SK-MEL-5 (cell line): ENCODE data around the gene TPX2. TPM values are rescaled to one million over a fixed set of nuclear protein-coding genes. Genes with fewer than 3 reads are reported as not detected.

ENCODE experiments used
- DNase-seq: peaks from one replicate; pipeline ENCODE4 v3.0.0-alpha.2; 2016; ENCODE audit warnings: low read depth, low spot score
- in situ Hi-C: cut with HindIII; loops from 2 replicates; pipeline ENCODE4 v1.10.0; 2016; ENCODE audit warnings: low sequenced_read_pairs, high pct_unique_total_duplicates, low pct_unique_long_range_greater_than_20kb
- total RNA-seq: library from RNA; depleted of rRNA; stranded (reverse); fragments of >200 nt; shearing (Covaris generic); gene quantifications from 2 replicates; pipeline ENCODE4 v1.2.3, GENCODE V29; 2014

TPX2 gene
- total RNA-seq, 1 experiment from 2014 or later, result 74.2 TPM

DNA sequence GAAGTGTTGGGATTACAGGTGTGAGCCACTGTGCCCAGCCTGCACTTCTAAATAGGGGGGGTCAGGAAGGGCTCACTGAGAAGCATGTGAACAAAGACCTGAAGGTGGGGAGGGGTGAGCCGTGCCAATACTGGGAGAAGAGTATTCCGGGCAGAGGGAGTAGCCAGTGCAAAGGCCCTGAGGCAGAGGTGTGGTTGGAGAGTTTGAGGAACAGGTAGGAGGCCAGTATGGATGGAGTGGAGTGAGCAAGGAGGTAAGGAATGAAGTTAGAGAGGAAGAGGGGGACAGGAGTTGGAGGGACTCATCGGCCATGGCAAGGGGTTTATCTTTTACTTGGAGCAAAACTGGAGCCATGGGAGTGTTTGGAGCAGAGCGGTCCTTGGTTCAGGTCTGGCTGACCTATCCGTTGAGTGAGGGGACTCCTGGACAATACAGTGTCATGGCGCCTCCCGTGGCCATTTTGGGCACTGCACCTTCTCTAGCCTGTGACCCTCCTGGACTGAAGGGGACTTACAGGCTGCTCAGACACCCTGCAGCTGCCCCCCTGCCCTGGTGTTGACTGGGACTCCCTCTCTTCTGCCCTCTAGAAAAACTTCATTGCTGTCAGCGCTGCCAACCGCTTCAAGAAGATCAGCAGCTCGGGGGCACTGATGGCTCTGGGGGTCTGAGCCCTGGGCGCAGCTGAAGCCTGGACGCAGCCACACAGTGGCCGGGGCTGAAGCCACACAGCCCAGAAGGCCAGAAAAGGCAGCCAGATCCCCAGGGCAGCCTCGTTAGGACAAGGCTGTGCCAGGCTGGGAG is 94.2 kb downstream of the TPX2 start:
- DNase-seq, result peak; percentile 78
- in situ Hi-C loops, result no loop called here

DNA sequence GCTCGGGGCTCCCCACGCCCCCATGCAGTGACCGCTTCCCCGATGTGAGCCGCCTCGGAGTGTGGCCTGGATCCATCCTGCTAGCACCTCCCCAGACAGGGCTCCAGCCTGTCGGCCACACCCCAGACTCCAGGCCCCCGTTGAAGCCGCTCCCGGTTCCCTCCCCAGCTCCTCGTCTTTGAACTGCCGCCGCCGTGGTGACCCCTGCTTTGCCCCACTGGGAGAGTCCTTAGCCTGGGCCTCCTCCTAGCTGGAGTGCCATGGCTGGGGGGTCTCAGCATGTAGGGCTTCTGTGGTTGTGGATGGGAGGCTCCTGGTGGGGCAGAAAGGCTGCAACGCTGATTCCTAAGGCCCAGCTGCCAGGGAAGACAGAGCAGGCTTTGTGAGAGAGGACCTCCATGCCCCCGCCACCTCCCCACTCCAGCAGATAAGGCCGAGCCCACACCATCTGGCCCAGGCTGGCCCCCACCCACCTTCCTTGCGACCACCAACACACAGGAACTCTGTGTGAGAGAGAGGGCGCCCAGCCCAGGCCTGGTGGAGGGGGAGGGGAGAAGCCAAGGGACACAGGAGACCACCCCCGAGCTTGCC is 94.9 kb downstream of the TPX2 start:
- in situ Hi-C loops, result no loop called here
- DNase-seq, result no peak

DNA sequence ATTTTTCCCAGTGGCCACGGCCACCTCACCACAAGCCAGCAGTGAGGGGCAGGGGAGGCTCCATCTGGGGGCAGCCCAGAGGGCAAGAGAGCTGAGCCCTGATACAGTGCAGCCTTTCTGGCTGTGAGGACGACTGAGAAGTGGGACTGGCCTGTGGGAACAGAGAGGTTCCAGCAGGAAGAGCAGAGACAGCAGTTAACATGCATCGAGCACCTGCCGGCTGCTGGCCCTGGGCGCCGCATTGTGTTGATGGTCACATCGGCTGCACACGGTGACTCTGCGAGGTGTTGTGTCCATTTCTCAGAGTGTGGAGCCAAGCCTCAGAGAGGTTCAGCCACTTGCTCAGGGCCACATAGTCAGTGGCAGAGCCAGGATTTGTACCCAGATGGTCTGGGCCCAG is 96.5 kb downstream of the TPX2 start:
- in situ Hi-C loops, result no loop called here
- DNase-seq, result no peak

DNA sequence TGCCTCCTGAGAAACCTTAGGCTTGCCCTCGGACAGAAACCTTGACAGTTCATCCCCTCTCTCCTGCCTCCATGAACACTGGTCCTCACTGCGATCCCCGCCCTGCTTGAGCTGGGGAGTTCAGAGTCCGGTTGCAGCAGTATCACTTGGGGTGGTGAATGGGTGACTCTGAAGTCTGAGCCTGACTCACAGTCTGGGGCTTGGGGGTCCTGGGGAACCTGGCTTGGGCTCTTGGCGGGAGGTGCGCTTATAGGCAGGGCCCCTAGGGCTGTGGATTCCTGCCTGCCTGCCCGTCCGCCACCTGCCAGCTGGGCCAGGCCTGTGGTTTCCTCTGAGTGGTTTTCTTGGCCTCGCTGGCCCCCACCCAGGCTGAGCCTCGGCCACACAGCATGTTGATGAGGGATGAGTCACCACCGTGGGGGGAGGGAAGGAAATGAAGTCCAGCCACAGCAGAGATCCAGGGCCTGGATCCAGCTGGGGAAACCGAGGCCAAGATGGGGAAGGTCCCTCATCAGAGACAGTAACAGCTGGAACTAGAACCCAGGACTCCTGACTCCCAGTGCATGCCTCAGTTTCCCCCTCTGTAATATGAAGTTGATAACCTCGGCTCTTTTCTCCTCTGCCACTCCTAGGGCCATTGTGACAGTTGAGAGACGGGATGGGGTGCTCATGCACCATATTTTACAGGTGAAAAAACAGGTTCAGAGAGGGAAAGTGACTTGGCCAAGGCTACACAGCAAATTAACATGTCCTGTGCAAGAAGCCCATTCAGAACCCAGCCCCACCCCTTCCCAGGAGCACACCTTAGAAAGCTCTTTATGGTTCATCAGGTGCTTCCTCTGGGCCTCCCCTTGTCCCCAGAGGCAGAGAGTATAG is 97.1 kb downstream of the TPX2 start:
- in situ Hi-C loops, result no loop called here
- peak; percentile 50 for DNase-seq

DNA sequence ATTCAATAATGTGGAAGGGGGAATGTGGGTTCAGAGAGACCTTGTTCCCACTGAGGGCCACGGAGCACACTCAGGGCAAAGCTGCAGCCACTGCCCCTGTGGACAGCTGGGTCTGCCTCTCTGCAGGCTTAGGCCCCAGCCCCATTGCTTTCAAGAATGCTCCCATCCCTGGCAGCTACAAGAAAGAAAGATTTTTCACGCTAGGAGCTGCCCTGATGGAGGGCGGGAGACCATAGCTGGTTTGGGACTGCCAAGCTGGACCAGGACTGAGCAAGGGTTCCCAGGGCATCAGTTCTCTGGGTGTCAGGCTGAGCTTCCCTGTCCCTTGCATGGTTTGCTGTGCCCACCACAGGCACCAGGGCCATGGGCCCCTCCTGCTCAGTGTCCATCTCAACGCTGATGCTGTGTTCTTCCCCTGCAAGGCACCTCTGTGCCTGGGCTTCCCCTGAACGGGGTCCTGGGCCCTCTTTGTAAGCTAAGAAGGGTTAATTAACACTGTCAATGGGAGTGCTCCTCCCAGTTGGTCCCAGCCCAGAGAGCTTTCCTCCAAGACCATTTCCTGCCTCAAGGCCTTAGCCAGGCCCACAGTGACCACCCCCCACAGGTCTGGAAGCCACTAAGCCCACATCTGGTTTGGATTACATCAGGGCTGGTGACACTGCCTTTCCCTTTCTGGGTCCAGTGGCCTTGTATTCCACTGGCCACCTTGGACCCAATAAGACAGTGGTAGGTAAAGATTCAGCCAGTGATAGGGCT is 97.9 kb downstream of the TPX2 start:
- in situ Hi-C loops, result no loop called here

DNA sequence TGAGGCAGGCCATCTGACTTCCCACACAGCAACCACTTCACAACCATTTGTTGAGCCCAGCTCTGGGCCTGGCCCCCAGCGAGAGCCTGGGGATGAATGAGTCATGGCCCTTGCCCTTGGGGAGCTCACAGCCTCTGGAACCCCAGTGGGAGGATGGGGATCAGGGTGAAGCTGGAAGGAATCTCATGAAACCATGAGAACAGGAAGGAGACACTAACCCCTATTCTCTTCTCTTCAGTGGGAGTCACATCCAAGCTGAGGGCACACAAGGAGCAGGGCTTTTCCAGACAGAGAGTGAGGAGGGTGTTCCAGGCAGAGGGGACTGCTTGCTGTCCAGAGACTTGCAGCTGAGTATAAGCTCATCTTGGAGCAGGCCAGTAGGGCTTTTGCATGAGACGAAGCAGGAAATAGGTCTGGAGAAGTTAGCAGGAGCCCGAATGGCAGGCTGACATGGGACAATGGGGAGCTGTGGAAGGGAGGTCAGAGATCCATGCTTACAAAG is 98.9 kb downstream of the TPX2 start:
- in situ Hi-C loops, result no loop called here
- no peak for DNase-seq

More for the DNA sequence above, 97.9 kb downstream of the TPX2 start:
- no peak for DNase-seq

DNA sequence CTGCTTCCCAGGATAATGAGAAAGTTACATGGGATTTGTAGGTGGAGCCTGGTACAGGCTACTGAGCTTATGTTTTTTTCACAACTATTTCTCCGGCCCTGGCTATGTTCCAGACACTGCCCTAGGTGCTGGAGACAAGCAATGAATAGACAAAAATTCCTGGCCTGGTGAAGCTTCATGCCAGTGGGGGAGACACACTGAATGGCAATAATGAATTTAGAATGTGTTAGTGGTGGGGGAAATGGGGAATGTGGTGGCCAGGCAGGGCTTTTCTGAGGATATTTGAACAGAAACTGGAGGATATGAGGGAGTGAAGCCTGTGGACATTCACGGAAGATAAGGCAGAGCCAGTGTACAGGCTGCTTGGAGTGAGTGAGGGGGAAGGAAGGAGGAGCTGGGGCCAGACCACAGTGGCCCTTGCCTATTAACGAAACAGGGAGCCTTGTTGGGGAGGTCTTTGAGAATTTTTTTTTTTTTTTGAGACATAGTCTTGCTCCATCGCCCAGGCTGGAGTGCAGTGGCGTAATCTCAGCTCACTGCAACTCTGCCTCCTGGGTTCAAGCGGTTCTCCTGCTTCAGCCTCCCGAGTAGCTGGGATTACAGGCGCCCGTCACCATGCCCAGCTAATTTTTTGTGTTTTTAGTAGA is 99.7 kb downstream of the TPX2 start:
- in situ Hi-C loops, result no loop called here
- no peak for DNase-seq

DNA sequence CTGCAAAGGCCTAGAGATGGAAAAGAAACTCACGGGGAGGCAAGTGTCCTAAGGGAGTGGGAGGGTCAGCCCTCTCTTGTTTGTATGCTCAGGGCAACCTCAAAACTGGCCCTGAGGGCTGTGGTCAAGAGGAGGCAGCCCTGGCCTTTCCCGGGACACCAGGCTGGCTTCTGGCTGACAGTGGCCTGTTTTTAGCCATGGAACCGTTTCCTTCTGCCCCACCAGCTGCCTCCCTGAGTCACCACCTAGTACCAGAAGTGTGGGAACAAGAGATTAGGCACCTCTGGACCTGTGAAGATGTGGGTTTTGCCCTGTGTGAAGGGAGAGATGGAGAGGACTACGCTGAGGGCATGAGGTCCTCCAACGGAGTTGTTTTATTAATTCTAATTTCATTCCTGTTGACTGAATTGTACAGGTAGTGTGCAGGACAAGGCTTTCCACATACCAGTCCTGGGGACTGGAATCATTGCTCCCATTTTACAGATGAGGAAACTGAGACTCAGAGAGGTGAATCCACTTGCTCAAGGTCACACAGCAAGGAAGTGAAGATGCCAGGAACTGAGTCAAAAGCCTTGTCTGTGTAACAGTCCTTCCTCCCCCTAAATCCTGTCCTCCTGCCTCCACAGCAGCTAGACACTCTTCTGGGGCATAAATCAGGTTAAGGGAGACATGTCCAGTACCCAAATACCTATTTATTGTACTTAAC is 100.8 kb downstream of the TPX2 start:
- in situ Hi-C loops, result no loop called here
- DNase-seq, result no peak

DNA sequence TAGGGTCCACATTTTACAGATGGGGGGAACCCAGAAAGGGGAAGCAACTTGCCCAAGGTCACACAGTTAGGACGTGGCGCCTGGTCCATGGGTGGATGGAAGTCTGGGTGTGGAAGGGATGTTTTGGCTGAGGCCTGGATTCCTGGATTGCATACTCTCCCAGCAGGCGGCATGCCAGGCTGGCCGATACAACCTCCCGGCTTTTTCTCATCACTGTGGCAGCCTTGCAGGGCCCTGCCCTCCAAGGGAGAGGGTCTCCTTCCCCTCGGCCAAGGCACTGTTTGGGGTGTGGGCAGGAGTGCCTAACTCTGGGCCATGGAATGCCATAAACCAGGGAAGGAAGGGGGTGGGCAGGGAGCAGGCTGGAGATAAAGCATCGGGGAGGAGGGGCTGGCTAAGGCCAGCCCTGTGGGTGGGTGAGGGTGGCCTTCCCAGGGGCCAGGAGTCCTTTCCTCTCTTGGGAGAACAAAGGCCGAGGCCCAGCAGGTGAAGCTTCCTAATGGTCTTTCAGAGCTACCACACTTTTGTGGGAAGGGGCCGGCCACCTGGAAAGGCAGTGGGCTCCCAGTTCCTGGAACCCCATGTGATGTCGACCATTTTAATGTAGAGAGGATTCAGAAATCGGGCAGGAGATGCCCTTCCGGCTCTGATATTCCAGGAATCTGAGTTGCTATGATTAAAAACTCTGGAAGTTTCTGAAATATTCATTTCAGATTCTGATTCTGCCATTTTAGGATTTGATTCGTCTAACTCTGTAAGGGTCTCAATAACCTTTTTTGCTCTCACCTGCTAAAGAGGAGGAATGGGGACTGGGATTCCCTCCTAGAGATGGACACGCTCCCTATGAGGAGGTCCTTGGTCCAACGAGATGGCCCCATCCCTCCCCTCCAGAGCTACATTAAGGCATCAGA is 102.1 kb downstream of the TPX2 start:
- no peak for DNase-seq
- in situ Hi-C loops, result no loop called here

DNA sequence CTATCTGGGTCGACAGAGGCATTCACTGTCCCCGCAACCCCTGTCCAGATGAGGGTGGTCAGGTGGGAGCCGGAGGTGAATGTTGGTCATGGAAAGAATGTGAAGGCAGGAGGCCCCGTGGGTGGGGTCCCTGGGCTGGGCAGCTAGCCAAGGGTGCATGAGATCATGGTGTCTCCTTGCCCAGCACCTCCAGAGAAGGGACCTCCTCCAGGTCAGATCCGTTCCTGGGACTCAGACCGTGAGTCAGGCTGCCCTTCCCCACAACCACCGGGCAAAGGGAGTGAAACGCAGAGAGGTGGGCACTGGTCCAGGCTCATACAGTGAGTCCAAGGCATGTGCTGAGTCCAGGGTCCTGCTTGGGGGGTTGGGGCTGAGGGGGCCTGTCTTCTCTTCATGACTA is 102.8 kb downstream of the TPX2 start:
- in situ Hi-C loops, result no loop called here
- no peak for DNase-seq

DNA sequence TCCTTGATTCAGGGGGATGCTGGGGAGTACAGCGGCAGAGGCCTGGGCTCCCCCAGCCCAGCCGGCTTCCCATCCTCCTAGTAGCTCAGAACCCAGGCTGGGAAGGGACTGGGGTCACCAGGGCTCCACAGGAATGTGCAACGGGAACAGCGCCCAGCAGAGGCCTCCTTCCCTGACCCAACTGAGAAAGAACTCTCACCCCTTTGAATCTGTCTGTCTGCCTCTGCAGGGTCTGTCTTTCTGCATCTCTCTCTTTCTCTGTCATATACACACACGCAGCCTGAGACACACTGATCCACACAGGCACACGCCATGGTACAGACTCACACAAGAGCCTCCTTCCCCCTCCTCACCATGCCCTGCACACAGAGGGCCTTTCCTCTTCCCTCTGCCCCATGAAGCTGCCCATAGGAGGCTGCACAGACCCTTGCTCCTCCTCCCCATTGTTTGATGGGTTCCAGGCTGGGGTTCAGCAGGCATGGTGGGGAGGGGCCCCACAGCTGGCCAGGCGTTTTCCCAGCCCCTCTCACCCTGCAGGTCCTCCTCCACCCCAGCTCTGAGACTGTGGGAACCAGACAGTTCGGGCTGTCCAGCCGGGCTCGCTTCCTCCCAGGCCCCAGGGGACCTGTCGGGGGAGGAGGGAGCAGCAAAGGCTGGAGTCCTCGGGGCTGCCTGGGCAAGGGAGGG is 103.5 kb downstream of the TPX2 start:
- no peak for DNase-seq
- in situ Hi-C loops, result no loop called here

DNA sequence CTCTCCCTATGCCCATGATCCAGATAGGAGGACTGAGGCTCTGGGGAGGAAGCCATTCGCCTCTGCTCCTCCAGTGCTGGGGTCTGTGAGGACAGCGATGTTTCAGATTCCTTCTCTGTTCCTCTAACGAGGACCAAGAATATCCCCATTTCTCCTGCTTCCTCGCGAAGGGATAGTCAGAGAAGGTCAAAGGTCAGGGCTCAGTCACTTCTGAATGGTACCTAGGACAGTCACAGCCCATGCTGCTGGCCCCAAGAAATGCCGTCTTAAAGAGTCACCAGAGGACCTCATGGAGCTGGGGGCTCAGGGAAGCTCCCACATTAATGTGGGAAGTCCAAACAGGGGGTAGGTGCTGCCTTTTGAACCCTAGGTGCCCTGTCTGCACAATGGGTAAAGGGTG is 104.2 kb downstream of the TPX2 start:
- no peak for DNase-seq
- in situ Hi-C loops, result no loop called here

DNA sequence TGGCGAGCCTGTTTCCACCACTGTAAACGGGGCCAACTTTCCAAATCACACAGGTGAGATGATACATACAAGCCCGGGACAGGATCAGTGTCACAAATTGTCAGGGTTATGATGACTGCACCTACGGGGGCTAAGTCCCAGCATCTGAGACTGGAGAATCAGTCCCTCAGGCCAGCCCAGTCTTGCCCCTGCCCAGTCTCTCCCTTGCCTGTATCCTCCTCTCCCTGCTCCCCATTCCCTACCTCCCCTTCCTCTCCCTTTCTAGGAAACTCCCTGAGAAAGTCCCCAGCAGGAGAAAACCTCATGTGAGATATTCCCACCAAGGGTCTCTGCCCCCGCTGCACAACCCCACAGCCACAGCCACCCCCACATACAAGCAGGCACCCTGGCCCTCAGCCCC is 104.8 kb downstream of the TPX2 start:
- in situ Hi-C loops, result no loop called here
- DNase-seq, result no peak

DNA sequence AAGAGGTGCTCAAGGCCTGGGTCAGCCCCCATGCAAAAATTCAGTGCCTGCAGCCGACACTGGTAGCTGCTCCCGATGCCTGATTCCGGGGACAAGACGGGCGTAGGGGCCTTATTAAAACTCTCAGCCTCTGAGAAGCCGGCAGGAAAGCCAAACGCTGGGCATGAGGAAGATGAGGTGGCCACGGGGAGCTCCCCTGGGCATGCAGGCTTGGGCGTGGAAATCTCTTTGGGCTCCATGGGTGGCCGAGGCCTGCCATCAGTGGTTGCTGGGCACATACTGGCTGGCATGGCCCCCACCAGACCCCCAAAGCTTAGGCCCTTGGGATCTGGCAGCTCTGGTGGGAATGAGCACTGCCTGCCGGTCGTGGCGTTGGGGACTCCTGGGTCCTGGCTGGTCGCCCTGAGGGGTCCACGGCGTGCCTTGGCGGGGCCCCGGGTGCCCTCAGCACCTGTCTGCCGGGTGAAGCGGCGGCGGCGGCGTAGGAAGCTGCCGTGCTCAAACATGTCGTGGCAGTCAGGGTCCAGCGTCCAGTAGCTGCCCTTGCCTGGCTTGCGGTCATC is 105.7 kb downstream of the TPX2 start:
- in situ Hi-C loops, result no loop called here
- DNase-seq, result no peak

DNA sequence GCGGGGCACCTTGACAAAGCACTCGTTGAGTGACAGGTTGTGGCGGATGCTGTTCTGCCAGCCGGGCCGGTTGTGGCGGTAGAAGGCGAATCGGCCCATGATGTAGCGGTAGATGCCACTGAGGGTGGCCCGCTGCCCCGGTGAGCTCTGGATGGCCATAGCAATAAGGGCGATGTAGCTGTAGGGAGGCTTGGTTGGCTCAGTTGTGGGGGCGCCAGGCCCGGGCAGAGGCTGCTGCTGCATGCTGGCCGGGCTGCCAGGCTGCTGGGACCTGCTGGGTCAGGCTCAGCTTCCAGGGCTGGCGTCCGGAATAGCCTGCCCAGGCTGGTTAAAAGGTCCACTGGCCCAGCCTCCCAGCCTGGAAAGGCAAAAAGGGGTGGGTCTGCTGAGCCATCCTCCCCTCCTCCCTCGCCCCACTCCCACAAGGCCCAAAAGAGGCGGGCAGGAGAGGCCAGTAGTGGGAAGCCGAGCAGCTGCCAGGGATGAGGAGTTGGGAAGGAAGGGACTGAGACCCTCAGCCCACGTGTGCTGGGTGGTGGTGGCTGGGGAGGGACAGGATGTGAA is 106.3 kb downstream of the TPX2 start, which contains the start of gene FOXS1:
TSS of gene FOXS1 (minus strand) at position 305 of the 564 bp plus-strand sequence. CDS start at position 243, 62 bp downstream.
- DNase-seq, result no peak
- in situ Hi-C loops, result no loop called here
